GM19035 (cell line): ENCODE results near the gene RFX5.
"Not testable (repeated sequence)": the region's sequence is repeated elsewhere in the genome, so short reads cannot be mapped to it uniquely, and the experiment has no call there.

Source experiments
- ATAC-seq: cut with Tn5 transposase; IDR thresholded peaks from one replicate; pipeline ENCODE4 v1.9.1; 2021; ENCODE audit not compliant: unreplicated experiment

Gene RFX5

GRCh38 chr1:151362308-151363155 is 15.5 kb upstream of the RFX5 start:
- ATAC-seq = no peak

DNA sequence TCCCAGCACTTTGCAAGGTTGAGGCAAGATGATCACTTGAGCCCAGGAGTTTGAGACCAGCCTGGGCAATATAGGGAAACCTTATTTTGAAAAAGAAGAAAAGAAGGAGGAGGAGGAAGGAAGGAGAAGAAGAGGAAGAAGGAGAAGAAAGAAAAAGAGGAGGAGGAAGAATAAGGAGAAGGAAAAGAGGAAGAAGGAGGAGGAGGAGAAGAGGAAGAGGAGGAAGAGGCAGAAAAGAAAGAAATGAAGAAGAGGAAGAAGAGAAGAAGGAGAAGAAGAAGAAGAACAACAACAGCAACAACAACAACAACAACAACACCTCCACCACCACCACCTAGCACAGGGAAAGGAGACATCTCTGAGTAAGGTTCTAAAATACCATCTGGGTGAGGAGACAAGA is 14.8 kb upstream of the RFX5 start:
- ATAC-seq = no peak

DNA sequence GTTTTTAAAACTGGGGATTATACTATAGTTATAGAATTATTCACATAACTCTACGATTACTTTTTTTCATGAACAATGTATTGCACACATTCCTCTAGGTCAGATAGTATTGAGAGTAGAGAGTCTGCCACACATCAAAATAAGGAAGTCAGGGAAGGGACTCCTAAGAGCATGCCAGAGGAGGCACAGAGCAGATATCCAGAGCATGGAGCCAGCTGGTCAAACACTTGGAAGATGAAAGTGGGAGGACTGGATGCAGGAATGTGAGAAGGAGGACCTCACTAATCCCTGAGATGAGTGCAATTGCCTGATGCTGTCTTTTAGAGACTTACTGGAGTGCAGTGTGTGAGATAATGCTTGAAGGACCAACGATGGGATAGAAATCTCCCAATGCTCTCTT is 9.6 kb upstream of the RFX5 start:
- no peak for ATAC-seq

GRCh38 chr1:151352021-151352718 is 5.1 kb upstream of the RFX5 start:
- no peak for ATAC-seq

DNA sequence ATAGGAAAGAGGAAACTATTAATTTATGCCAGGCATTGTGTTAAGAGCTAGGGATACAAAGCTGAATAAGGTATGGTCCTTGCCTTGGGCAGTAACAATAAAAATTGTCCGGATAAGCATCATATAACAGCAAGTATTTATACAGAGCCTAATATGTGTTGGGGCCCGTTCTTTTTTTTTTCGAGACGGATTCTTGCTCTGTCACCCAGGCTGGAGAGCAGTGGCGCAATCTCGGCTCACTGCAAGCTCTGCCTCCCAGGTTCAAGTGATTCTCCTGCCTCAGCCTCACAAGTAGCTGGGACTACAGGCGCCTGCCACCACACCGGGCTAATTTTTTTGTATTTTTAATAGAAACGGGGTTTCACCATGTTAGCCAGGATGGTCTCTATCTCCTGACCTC is 3.3 kb upstream of the RFX5 start:
- ATAC-seq = not testable (repeated sequence)

DNA sequence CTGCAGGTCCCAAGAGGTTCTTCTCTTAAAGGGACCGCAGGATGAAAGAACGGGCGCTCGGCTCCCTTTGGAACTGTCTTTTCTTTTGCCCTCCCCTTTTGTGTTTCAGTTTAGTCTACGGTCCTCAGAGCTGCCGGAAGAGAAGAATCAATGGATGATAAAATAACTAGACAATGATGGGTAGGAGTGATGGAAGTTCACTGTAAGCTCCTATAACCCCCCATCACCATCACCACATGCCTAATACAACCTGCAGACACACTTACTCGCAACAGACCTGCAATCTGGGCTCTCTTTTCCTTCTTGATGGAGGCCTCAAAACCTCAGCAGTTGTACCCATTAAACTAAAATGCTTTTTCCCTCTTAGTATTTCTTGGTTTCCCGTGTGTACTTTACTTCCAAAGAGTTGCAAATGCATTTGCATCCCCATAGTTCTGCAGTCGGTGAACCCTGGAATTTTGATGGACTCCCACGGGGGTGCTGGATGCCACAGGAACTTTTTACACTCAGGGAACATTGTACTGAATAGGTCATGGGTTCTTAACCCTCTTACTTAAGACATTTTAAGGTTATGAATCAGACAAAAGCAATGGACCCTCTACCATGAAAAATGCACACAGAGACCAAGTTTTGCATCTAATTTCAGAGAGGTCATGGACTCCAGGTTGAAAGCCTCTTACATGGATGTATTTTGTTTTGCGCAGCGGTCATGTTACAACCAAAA is 633 bp upstream of the RFX5 start:
- no peak for ATAC-seq

DNA sequence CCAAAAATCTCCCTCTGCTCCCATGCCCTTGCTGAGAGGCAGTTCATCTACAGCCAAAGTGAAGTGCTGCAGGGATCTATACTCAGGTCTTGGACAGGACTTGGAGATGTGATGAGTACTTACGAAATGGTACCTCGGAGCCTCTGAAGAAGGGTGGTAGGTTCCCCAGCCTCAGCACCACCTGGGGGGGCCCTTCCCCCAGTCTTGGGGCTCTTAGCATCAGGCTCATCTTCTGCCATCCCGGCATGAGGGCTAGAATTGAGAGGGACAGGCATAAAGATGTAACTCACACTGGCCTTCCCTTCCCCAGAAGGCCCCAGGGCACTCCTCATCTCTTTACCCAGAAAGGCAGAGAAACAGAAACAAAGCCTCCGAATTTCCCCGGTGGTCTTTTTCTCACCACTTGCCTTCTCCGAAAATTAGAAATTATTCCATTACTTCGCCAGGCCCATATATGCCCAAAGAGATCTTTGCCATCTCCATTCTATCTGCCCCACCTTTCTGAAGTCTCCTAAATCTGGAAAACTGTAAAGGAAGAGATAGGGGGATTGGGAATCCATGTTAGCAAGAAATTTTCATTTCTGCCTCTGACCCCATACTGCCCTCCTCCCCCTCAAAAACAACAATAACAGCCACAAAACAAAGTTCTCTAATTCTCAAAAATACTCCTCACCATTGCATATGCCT is 827 bp downstream of the RFX5 start:
- ATAC-seq = no peak

DNA sequence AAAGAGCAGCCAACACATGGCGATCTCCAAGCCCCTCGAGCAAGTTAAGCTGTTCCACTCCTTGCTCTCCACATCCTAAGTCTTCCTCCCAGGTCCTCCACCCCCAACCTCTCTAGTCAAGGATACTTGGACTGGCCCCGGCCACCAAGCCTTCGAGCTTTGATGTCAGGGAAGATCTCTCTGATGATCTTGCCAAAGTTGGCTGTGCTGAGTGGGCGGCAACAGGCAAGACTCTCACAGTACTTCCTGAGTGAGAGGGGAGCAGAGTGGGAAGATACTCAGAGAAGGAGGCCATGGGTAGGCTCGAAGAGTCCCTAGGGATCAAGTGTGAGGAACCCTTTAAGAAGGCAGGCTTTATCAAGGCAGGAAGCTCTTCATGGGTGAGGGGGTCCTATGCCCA is 2.8 kb downstream of the RFX5 start:
- no peak for ATAC-seq

DNA sequence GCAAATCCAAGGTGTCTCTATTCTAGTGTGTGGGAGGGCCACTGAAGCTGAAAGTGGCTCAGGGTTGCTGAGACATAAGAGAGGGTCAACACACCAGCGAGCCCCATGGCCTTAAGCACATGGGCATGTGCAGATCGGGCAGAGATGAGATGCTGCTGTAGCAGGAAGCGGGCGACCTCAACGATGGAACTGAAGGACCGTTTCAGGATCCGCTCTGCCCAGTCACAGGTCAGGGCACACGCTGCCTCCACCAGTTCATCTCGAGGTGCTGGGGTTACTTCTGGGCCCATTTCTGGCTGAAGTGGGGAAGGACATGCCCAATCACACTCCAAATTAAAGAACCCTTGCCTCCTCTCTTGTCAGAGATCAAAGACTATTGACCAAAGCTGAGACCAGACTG is 3.5 kb downstream of the RFX5 start:
- no peak for ATAC-seq

DNA sequence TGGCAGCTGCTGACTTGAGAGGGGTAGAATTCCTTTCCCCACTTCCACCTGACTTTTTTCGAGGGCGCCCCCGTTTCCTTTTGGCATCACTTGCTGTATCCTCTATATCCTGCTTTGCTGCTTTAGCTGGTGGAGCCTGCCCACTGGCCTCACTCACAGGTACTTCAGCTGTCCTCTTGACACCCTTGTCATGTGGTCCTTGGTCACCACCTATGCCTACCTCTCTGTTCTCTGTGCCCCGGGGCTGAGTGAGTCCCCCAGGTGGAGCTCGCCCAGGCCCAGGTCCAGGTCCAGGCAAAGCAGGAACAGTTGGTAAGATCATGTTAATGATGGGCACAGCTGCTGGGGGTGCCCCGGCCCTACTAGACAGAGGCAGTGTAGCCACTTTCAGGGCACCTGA is 4.5 kb downstream of the RFX5 start:
- ATAC-seq = no peak

- ATAC-seq = no peak
These were observed 5.0 kb downstream of the RFX5 start for GRCh38 chr1:151342021-151342420.

- no peak for ATAC-seq
These were observed 5.9 kb downstream of the RFX5 start for GRCh38 chr1:151340870-151341754.

- no peak for ATAC-seq
These were observed 10.5 kb downstream of the RFX5 start for GRCh38 chr1:151336556-151336955.

GRCh38 chr1:151334822-151335221 is 12.2 kb downstream of the RFX5 start:
- ATAC-seq = no peak

DNA sequence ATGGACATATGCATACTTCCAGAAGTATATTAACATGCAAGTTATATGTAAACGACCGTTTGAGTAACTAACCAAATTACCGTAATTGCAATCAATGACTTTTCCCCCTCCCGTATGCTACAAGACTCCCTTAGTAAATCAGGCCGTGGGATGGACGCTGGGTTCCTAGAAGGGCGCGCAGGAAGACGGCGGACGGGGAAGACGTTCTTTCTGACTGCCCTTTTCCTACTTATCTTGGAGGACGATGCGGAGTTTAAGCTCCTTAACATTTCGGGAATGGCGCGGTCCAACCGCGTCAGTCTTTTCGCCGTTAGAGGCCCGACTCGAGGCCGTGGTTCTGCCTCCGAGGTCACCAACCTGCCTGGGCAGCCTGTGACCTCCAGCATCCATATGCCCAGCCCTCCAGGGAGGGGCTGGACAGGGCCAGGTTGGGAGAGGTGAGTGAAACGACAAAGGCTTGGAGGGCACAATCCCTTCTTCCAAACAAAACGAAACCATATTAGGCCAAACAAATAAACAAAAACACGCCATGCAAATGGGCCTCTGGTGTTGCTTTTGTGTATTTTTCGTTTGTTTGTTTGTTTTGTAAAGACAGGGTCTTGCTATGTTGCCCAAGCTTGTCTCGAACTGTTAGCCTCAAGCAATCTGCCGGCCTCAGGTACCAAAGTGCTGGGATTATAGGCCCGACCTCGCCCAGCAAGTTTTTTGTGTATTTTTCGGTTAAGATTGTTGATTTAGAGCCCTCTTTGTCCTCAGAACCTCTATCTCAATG is 19.0 kb downstream of the RFX5 start:
- peak; percentile 18 for ATAC-seq

GRCh38 chr1:151327223-151327902 is 19.7 kb downstream of the RFX5 start, which contains the start of gene PI4KB:
PI4KB (minus strand) TSS chr1:151327416; CDS start chr1:151316481, 10,935 bp downstream.
- peak; percentile 81 for ATAC-seq

- peak; percentile 45 for ATAC-seq
These were observed 20.3 kb downstream of the RFX5 start for GRCh38 chr1:151326619-151327222.

- no peak for ATAC-seq
These were observed 21.2 kb downstream of the RFX5 start for GRCh38 chr1:151325646-151326429.
